HepG2 (cell line): Measurements from ENCODE around the gene MPO. TPM values are rescaled to one million over a fixed set of nuclear protein-coding genes. Genes with fewer than 3 reads are reported as not detected.

ENCODE experiments used
- MTF2 ChIP-seq: sonication (generic); formaldehyde crosslinking; IDR thresholded peaks from 2 replicates; pipeline ENCODE4 v1.5.0; 2020; ENCODE audit warnings: missing genetic modification reagents, borderline replicate concordance
- polyA plus RNA-seq, 8 experiments: library from polyadenylated mRNA; depleted of rRNA in 3 of 8; stranded (reverse) in 7 of 8; unstranded in 1 of 8; fragments of >200 nt; fragmentation: Illumina TruSeq in 4 of 8; extraction: Trizol in 4 of 8; gene quantifications; 2 replicates each; pipeline versions ENCODE4 v1.2.1 to v1.2.3, GENCODE V29; 2011 to 2016; ENCODE audit warnings: low read depth in 4 of 8, missing spikeins in 1 of 8, mixed read lengths in 1 of 8; ENCODE audit not compliant: insufficient read depth in 1 of 8
- total RNA-seq, 5 experiments: library from RNA; depleted of rRNA; stranded (reverse); fragments of >200 nt; fragmentation: Illumina TruSeq; extraction: Trizol; gene quantifications; 2 replicates each; pipeline ENCODE4 v1.2.3, GENCODE V29; 2016; ENCODE audit warnings: low read depth in 1 of 5
- TF ChIP-seq, protein P1 (sequence below): sonication (generic); formaldehyde crosslinking; IDR thresholded peaks from 2 replicates; pipeline ENCODE4 v1.4.0; 2020; ENCODE audit warnings: missing genetic modification reagents
- TF ChIP-seq, protein P2 (sequence below): sonication (generic); formaldehyde crosslinking; IDR thresholded peaks from 2 replicates; pipeline ENCODE4 v1.9.0; 2022; ENCODE audit warnings: missing genetic modification reagents, mild to moderate bottlenecking, borderline replicate concordance

The MPO gene
- total and polyA plus RNA-seq, 2 of the 13 experiments (the other 11 are each of a cell fraction or from before 2014, with no cell fraction given) = not detected

DNA sequence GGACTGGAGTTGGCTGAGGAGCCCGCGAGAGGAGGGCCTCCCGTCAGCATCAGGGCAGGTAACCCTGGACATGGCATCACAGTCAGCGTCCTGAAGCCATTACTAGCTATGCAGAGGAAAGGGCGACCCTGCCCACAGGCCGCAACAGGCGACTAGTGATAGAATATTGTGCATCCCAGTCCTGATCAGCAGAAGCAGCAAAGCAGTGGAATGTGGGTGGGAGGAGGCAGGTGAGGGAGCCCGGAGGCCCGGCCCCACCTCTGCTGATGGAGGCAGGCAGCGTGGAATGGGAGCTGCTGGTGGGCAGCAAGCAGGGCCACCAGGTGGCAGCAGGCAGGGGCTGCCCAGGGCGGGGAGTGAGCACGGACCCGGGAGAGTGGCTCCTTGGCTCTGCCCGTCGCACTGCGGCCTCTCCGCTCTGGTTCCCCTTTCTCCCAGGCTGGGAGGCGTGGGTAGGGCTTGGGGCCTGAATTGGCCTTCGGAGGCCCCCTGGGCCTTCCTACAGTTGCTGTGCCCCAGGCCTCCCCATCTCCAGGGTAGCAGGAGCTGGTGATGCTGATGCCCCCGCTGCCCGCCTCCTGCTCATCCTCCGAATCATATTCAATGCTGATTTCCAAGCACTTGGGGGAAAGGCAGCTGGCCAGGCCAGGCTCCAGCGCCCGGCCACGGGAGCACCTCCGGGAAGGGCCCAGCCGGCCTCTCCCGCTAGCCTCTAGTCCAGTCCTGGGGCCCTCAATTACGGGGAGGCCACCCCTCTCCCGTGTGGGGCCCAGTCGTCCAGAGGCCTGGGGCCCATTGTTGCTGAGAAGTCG lies 27.6 kb upstream of the MPO start (continued):
- TF ChIP-seq, protein P1, sequence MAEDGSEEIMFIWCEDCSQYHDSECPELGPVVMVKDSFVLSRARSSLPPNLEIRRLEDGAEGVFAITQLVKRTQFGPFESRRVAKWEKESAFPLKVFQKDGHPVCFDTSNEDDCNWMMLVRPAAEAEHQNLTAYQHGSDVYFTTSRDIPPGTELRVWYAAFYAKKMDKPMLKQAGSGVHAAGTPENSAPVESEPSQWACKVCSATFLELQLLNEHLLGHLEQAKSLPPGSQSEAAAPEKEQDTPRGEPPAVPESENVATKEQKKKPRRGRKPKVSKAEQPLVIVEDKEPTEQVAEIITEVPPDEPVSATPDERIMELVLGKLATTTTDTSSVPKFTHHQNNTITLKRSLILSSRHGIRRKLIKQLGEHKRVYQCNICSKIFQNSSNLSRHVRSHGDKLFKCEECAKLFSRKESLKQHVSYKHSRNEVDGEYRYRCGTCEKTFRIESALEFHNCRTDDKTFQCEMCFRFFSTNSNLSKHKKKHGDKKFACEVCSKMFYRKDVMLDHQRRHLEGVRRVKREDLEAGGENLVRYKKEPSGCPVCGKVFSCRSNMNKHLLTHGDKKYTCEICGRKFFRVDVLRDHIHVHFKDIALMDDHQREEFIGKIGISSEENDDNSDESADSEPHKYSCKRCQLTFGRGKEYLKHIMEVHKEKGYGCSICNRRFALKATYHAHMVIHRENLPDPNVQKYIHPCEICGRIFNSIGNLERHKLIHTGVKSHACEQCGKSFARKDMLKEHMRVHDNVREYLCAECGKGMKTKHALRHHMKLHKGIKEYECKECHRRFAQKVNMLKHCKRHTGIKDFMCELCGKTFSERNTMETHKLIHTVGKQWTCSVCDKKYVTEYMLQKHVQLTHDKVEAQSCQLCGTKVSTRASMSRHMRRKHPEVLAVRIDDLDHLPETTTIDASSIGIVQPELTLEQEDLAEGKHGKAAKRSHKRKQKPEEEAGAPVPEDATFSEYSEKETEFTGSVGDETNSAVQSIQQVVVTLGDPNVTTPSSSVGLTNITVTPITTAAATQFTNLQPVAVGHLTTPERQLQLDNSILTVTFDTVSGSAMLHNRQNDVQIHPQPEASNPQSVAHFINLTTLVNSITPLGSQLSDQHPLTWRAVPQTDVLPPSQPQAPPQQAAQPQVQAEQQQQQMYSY = no peak
- TF ChIP-seq, protein P2, sequence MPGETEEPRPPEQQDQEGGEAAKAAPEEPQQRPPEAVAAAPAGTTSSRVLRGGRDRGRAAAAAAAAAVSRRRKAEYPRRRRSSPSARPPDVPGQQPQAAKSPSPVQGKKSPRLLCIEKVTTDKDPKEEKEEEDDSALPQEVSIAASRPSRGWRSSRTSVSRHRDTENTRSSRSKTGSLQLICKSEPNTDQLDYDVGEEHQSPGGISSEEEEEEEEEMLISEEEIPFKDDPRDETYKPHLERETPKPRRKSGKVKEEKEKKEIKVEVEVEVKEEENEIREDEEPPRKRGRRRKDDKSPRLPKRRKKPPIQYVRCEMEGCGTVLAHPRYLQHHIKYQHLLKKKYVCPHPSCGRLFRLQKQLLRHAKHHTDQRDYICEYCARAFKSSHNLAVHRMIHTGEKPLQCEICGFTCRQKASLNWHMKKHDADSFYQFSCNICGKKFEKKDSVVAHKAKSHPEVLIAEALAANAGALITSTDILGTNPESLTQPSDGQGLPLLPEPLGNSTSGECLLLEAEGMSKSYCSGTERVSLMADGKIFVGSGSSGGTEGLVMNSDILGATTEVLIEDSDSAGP = peak; percentile 33; the same call in 1 of the 2 replicates
- peak; percentile 92 for TF ChIP-seq MTF2 (CRISPR knock-in tag)
